Naive thymus-derived CD8-positive, alpha-beta T cell (primary cell): Measurements from ENCODE around the gene METTL15. TPM values are rescaled to one million over a fixed set of nuclear protein-coding genes. Genes with fewer than 3 reads are reported as not detected.
"Not testable (repeated sequence)": the region's sequence is repeated elsewhere in the genome, so short reads cannot be mapped to it uniquely, and the experiment has no call there.

Experiments
- ATAC-seq, 2 donors: fragments of 150-1000 bp; cut with Tn5 transposase in 1 of 2; sonication (Bioruptor Pico), chemical (Tn5 transposase) in 1 of 2; 1 replicate in 1 of 2; 2 replicates in 1 of 2; pipeline ENCODE4 v1.10.0; 2021; ENCODE audit warnings: mild to moderate bottlenecking in 2 of 2, moderate library complexity in 2 of 2
- POLR2A ChIA-PET: fragments of 350-600 bp; sonication (Branson Sonifier 250); formaldehyde crosslinking; loops from one replicate; lab custom pipeline; 2021; ENCODE audit warnings: antibody characterized with exemption; lab: Charles Lee
- DNase-seq, 10 donors: peaks; one replicate each; pipeline versions ENCODE4 v3.0.0 to v3.0.0-alpha.2; 2020 to 2022
- H3K27ac Mint-ChIP-seq, 10 donors: one replicate each; pipeline ENCODE4 v1.8.0; 2020 to 2022; ENCODE audit warnings: mild to moderate bottlenecking in 10 of 10, mixed read lengths in 10 of 10, moderate library complexity in 4 of 10, inconsistent platforms in 1 of 10
- H3K27me3 Mint-ChIP-seq, 5 donors: one replicate each; pipeline ENCODE4 v1.8.0; 2021 to 2022; ENCODE audit warnings: mixed read lengths in 5 of 5
- H3K36me3 Mint-ChIP-seq, 3 donors: one replicate each; pipeline ENCODE4 v1.8.0; 2020 to 2022; ENCODE audit warnings: mixed read lengths in 3 of 3, mild to moderate bottlenecking in 2 of 3, inconsistent platforms in 1 of 3
- H3K4me1 Mint-ChIP-seq, 4 donors: one replicate each; pipeline ENCODE4 v1.8.0; 2021 to 2022; ENCODE audit warnings: mixed read lengths in 4 of 4
- H3K4me3 Mint-ChIP-seq, 10 donors: one replicate each; pipeline ENCODE4 v1.8.0; 2020 to 2022; ENCODE audit warnings: mild to moderate bottlenecking in 10 of 10, mixed read lengths in 10 of 10, moderate library complexity in 6 of 10, inconsistent platforms in 1 of 10
- H3K9me3 Mint-ChIP-seq, 9 donors: one replicate each; pipeline ENCODE4 v1.8.0; 2020 to 2022; ENCODE audit warnings: mixed read lengths in 9 of 9, mild to moderate bottlenecking in 3 of 9, inconsistent platforms in 1 of 9, moderate library complexity in 1 of 9
- polyA plus RNA-seq, 3 donors: library from polyadenylated mRNA; unstranded; fragments of 300-500 nt; fragmentation: Illumina TruSeq; gene quantifications; one replicate each; pipeline ENCODE4 v1.2.3, GENCODE V29; 2021
- total RNA-seq, 8 experiments: library from RNA in 2 of 8; stranded (reverse) in 2 of 8; gene quantifications; one replicate each; pipeline ENCODE4 v1.2.3 and lab custom pipeline; 2021 to 2026

METTL15 gene
- 10 to 100 TPM; 13.9 to 14.0 TPM for total RNA-seq
- polyA plus RNA-seq: 1 to 10 TPM; 4.4 to 7.1 (median 6.8) TPM
- 6.4 to 15.8 (median 12.7) reads per million in 6 experiments for total RNA-seq (lab: John Stamatoyannopoulos, UW)

- Mint-ChIP-seq H3K4me3 (peak within 1 kb of the TSS; percentile 88 to 94 (median 92)), H3K36me3 (no peaks in the 10 kb centered on the region), H3K9me3 (no peaks in the 10 kb centered on the region), H3K4me1 (peaks cover 20 to 64% (median 52%) of the 10 kb centered on the region in 4 donors), H3K27ac (peak within 1 kb of the TSS; percentile 94 to 100 (median 98)), H3K27me3 (no peaks in the 10 kb centered on the region)
- ATAC-seq (peak; percentile 90 to 93), DNase-seq (peak; percentile 94 to 99 (median 97))
- POLR2A ChIA-PET: no interaction called here
Measured at GRCh38 chr11:28107750-28108618, at the start of gene METTL15, which contains the start of gene KIF18A. TSS of gene METTL15 (plus strand) at chr11:28108388. CDS start at chr11:28113335, 4,947 bp downstream. TSS of gene KIF18A (minus strand) at chr11:28108156. CDS start at chr11:28097947, 10,209 bp downstream.

GRCh38 chr11:28071305-28071704 lies 36.9 kb upstream of the METTL15 start:
- no peak for ATAC-seq
- POLR2A ChIA-PET: no interaction called here
- H3K4me3 Mint-ChIP-seq: no peak overlapping the region

GRCh38 chr11:28072321-28072720 lies 35.9 kb upstream of the METTL15 start:
- H3K4me1 Mint-ChIP-seq: no peaks in the 10 kb centered on the region
- DNase-seq (no peak), ATAC-seq (no peak)
- no peak overlapping the region for H3K4me3 Mint-ChIP-seq
- H3K27me3 Mint-ChIP-seq: no peaks in the 10 kb centered on the region
- peaks cover 0 to 1% (median 0%) of the 10 kb centered on the region in 3 donors for H3K36me3 Mint-ChIP-seq
- H3K27ac Mint-ChIP-seq: no peak overlapping the region
- POLR2A ChIA-PET: no interaction called here
- H3K9me3 Mint-ChIP-seq: no peaks in the 10 kb centered on the region

More at GRCh38 chr11:28071305-28071704, 36.9 kb upstream of the METTL15 start:
- no peaks in the 10 kb centered on the region for H3K36me3 Mint-ChIP-seq
- DNase-seq: no peak
- H3K4me1 Mint-ChIP-seq: no peaks in the 10 kb centered on the region
- H3K9me3 Mint-ChIP-seq: no peaks in the 10 kb centered on the region
- no peak overlapping the region for H3K27ac Mint-ChIP-seq
- no peaks in the 10 kb centered on the region for H3K27me3 Mint-ChIP-seq

- DNase-seq (no peak), ATAC-seq (no peak)
- Mint-ChIP-seq H3K4me1 (no peaks in the 10 kb centered on the region), H3K4me3 (no peak overlapping the region), H3K27me3 (no peaks in the 10 kb centered on the region), H3K27ac (peak overlapping the region in 1 of 10 donors; percentile 29), H3K36me3 (peaks cover 0 to 1% (median 0%) of the 10 kb centered on the region in 3 donors), H3K9me3 (no peaks in the 10 kb centered on the region)
- POLR2A ChIA-PET: no interaction called here
Measured at GRCh38 chr11:28077521-28077920, 30.7 kb upstream of the METTL15 start.

- Mint-ChIP-seq H3K27ac (no peak overlapping the region), H3K36me3 (no peaks in the 10 kb centered on the region), H3K4me3 (no peak overlapping the region), H3K4me1 (no peaks in the 10 kb centered on the region), H3K27me3 (no peaks in the 10 kb centered on the region), H3K9me3 (no peaks in the 10 kb centered on the region)
- ATAC-seq (no peak), DNase-seq (no peak)
- POLR2A ChIA-PET: no interaction called here
Measured at GRCh38 chr11:28083118-28083517, 25.1 kb upstream of the METTL15 start.

- Mint-ChIP-seq H3K4me1 (no peaks in the 10 kb centered on the region), H3K27me3 (no peaks in the 10 kb centered on the region), H3K9me3 (no peaks in the 10 kb centered on the region), H3K36me3 (no peaks in the 10 kb centered on the region), H3K27ac (no peak overlapping the region), H3K4me3 (no peak overlapping the region)
- ATAC-seq: no peak
- POLR2A ChIA-PET: no interaction called here
- no peak for DNase-seq
Measured at GRCh38 chr11:28086569-28086968, 21.6 kb upstream of the METTL15 start.

GRCh38 chr11:28087192-28087591 lies 21.0 kb upstream of the METTL15 start:
- H3K36me3 Mint-ChIP-seq, H3K27ac Mint-ChIP-seq, H3K4me3 Mint-ChIP-seq, H3K27me3 Mint-ChIP-seq, POLR2A ChIA-PET, H3K9me3 Mint-ChIP-seq, DNase-seq, H3K4me1 Mint-ChIP-seq, ATAC-seq: not testable (repeated sequence)

- H3K4me3 Mint-ChIP-seq, H3K27me3 Mint-ChIP-seq, H3K36me3 Mint-ChIP-seq, DNase-seq, H3K27ac Mint-ChIP-seq, H3K4me1 Mint-ChIP-seq, H3K9me3 Mint-ChIP-seq, POLR2A ChIA-PET, ATAC-seq: not testable (repeated sequence)
Measured at GRCh38 chr11:28087693-28088092, 20.5 kb upstream of the METTL15 start.

GRCh38 chr11:28089378-28089777 lies 18.8 kb upstream of the METTL15 start:
- Mint-ChIP-seq H3K27me3 (no peaks in the 10 kb centered on the region), H3K36me3 (no peaks in the 10 kb centered on the region), H3K4me1 (no peaks in the 10 kb centered on the region), H3K9me3 (no peaks in the 10 kb centered on the region), H3K4me3 (no peak overlapping the region), H3K27ac (no peak overlapping the region)
- ATAC-seq: no peak
- POLR2A ChIA-PET: no interaction called here
- DNase-seq: no peak

GRCh38 chr11:28090052-28090749 lies 18.0 kb upstream of the METTL15 start:
- Mint-ChIP-seq H3K4me1 (no peaks in the 10 kb centered on the region), H3K4me3 (no peak overlapping the region), H3K9me3 (no peaks in the 10 kb centered on the region), H3K36me3 (no peaks in the 10 kb centered on the region), H3K27me3 (no peaks in the 10 kb centered on the region), H3K27ac (no peak overlapping the region)
- DNase-seq (no peak), ATAC-seq (no peak)
- POLR2A ChIA-PET: no interaction called here

GRCh38 chr11:28092786-28093185 lies 15.4 kb upstream of the METTL15 start:
- POLR2A ChIA-PET: no interaction called here
- Mint-ChIP-seq H3K4me3 (no peak overlapping the region), H3K27me3 (no peaks in the 10 kb centered on the region), H3K36me3 (no peaks in the 10 kb centered on the region), H3K4me1 (no peaks in the 10 kb centered on the region), H3K9me3 (no peaks in the 10 kb centered on the region), H3K27ac (no peak overlapping the region)
- DNase-seq (no peak), ATAC-seq (no peak)

- H3K4me3 Mint-ChIP-seq: no peak overlapping the region
- H3K27me3 Mint-ChIP-seq: peaks cover 0 to 4% (median 0%) of the 10 kb centered on the region in 5 donors
- no peak overlapping the region for H3K27ac Mint-ChIP-seq
- H3K36me3 Mint-ChIP-seq: no peaks in the 10 kb centered on the region
- no peak for DNase-seq
- POLR2A ChIA-PET: no interaction called here
- H3K4me1 Mint-ChIP-seq: peaks cover 0 to 2% (median 0%) of the 10 kb centered on the region in 4 donors
- no peak for ATAC-seq
- no peaks in the 10 kb centered on the region for H3K9me3 Mint-ChIP-seq
Measured at GRCh38 chr11:28098257-28098656, 9.9 kb upstream of the METTL15 start.

GRCh38 chr11:28099715-28100114 lies 8.5 kb upstream of the METTL15 start:
- H3K36me3 Mint-ChIP-seq: no peaks in the 10 kb centered on the region
- no peak for ATAC-seq

More at GRCh38 chr11:28099715-28100114, 8.5 kb upstream of the METTL15 start:
- H3K27ac Mint-ChIP-seq: no peak overlapping the region
- POLR2A ChIA-PET: interaction anchor here (0.7 kb wide), 1 partner anchor 9 kb away, joined by 4 read pairs; no protein-coding TSS in a partner anchor
- no peak for DNase-seq
- peaks cover 0 to 2% (median 0%) of the 10 kb centered on the region in 4 donors for H3K4me1 Mint-ChIP-seq
- no peak overlapping the region for H3K4me3 Mint-ChIP-seq
- H3K27me3 Mint-ChIP-seq: peaks cover 0 to 4% (median 0%) of the 10 kb centered on the region in 5 donors
- H3K9me3 Mint-ChIP-seq: no peaks in the 10 kb centered on the region
